ENCODE results near the gene TRAPPC8. TPM values are rescaled to one million over a fixed set of nuclear protein-coding genes. Genes with fewer than 3 reads are reported as not detected.

The TRAPPC8 gene
- 10 to 100 TPM; 35.0 to 49.4 (median 42.5) TPM for total RNA-seq

- WGBS = 2% methylated on average over 19 of the region's 58 CpGs
Observed at GRCh38 chr18:31942999-31943877, at the start of gene TRAPPC8. Gene TRAPPC8, minus strand, starts transcription at chr18:31943128. Its CDS starts 364 bp downstream, at chr18:31942764.

GRCh38 chr18:31990823-31991222 lies 47.9 kb upstream of the TRAPPC8 start:
- no peaks in the 10 kb centered on the region for H3K9me3 ChIP-seq
- peaks cover 0 to 4% (median 2%) of the 10 kb centered on the region in 4 donors for H3K4me1 ChIP-seq
- DNase-seq (ENCODE audit: extremely low spot score) = no peak
- intact Hi-C loops (cut with DNase I) = no loop called here
- WGBS = 92% methylated on average over 2 of the region's 2 CpGs
- H3K27me3 ChIP-seq = no peaks in the 10 kb centered on the region
- H3K36me3 ChIP-seq = no peaks in the 10 kb centered on the region
- TF ChIP-seq CTCF (IDR thresholded peaks at IDR 0.05) = no peak
- TF ChIP-seq EP300 (IDR thresholded peaks at IDR 0.05) = no peak
- TF ChIP-seq POLR2A (IDR thresholded peaks at IDR 0.05; ENCODE audit: low read depth) = no peak
- TF ChIP-seq POLR2AphosphoS5 (IDR thresholded peaks at IDR 0.05) = no peak
- H3K27ac ChIP-seq (replicated peaks in 1 of 4) = no peak overlapping the region
- no peak overlapping the region for H3K4me3 ChIP-seq

More at GRCh38 chr18:31942999-31943877, at the start of gene TRAPPC8:
- Histone ChIP-seq H3K4me3 (peak within 1 kb of the TSS; percentile 73 to 95 (median 87)), H3K9me3 (no peaks in the 10 kb centered on the region), H3K36me3 (no peaks in the 10 kb centered on the region), H3K27me3 (no peaks in the 10 kb centered on the region), H3K4me1 (peaks cover 23 to 46% (median 42%) of the 10 kb centered on the region in 4 donors), H3K27ac (replicated peaks in 1 of 4) (peak within 1 kb of the TSS; percentile 86 to 96 (median 91))
- intact Hi-C loops (cut with DNase I) = loop anchor here (5.0 kb wide), 1 partner anchor 149 kb away; the partner anchor contains the start of gene RNF138
- TF ChIP-seq POLR2A (IDR thresholded peaks at IDR 0.05; ENCODE audit: low read depth) (peak; percentile 11), EP300 (IDR thresholded peaks at IDR 0.05) (no peak), POLR2AphosphoS5 (IDR thresholded peaks at IDR 0.05) (peak; percentile 86 to 94), CTCF (IDR thresholded peaks at IDR 0.05) (peak in 1 of 3 experiments; percentile 9)
- peak; percentile 99 for DNase-seq (ENCODE audit: extremely low spot score)

- 84% methylated on average over 5 of the region's 5 CpGs for WGBS
- TF ChIP-seq EP300 (IDR thresholded peaks at IDR 0.05) (no peak), CTCF (IDR thresholded peaks at IDR 0.05) (no peak), POLR2A (IDR thresholded peaks at IDR 0.05; ENCODE audit: low read depth) (no peak), POLR2AphosphoS5 (IDR thresholded peaks at IDR 0.05) (no peak)
- Histone ChIP-seq H3K4me1 (peaks cover 0 to 4% (median 0%) of the 10 kb centered on the region in 4 donors), H3K27me3 (no peaks in the 10 kb centered on the region), H3K36me3 (no peaks in the 10 kb centered on the region), H3K9me3 (no peaks in the 10 kb centered on the region), H3K4me3 (no peak overlapping the region), H3K27ac (replicated peaks in 1 of 4) (no peak overlapping the region)
- no peak for DNase-seq (ENCODE audit: extremely low spot score)
- intact Hi-C loops (cut with DNase I) = no loop called here
Observed at GRCh38 chr18:31983976-31984375, 41.0 kb upstream of the TRAPPC8 start.

- DNase-seq (ENCODE audit: extremely low spot score) = no peak
- WGBS = 72% methylated on average over 3 of the region's 3 CpGs
- intact Hi-C loops (cut with DNase I) = no loop called here
Observed at GRCh38 chr18:31983020-31983419, 40.1 kb upstream of the TRAPPC8 start.

GRCh38 chr18:31980863-31981262 lies 37.9 kb upstream of the TRAPPC8 start:
- no peak for DNase-seq (ENCODE audit: extremely low spot score)
- Histone ChIP-seq H3K4me1 (peaks cover 0 to 4% (median 0%) of the 10 kb centered on the region in 4 donors), H3K4me3 (no peak overlapping the region), H3K36me3 (no peaks in the 10 kb centered on the region), H3K27ac (replicated peaks in 1 of 4) (no peak overlapping the region), H3K9me3 (peaks cover 0 to 10% (median 0%) of the 10 kb centered on the region in 4 donors), H3K27me3 (no peaks in the 10 kb centered on the region)
- intact Hi-C loops (cut with DNase I) = no loop called here
- TF ChIP-seq EP300 (IDR thresholded peaks at IDR 0.05) (no peak), CTCF (IDR thresholded peaks at IDR 0.05) (no peak), POLR2A (IDR thresholded peaks at IDR 0.05; ENCODE audit: low read depth) (no peak), POLR2AphosphoS5 (IDR thresholded peaks at IDR 0.05) (no peak)

More at GRCh38 chr18:31983020-31983419, 40.1 kb upstream of the TRAPPC8 start:
- Histone ChIP-seq H3K27me3 (no peaks in the 10 kb centered on the region), H3K4me1 (peaks cover 0 to 4% (median 0%) of the 10 kb centered on the region in 4 donors), H3K9me3 (peaks cover 0 to 9% (median 0%) of the 10 kb centered on the region in 4 donors), H3K27ac (replicated peaks in 1 of 4) (no peak overlapping the region), H3K4me3 (no peak overlapping the region), H3K36me3 (no peaks in the 10 kb centered on the region)
- TF ChIP-seq POLR2A (IDR thresholded peaks at IDR 0.05; ENCODE audit: low read depth) = no peak
- TF ChIP-seq POLR2AphosphoS5 (IDR thresholded peaks at IDR 0.05) = peak; percentile 43 to 45

Data from esophagus muscularis mucosa (tissue), 4 donors.